GM10266 (cell line): Measurements from ENCODE around the gene CLEC12A.
"Not testable (repeated sequence)": the region's sequence is repeated elsewhere in the genome, so short reads cannot be mapped to it uniquely, and the experiment has no call there.

ENCODE experiments used
- DNase-seq: peaks from one replicate; pipeline ENCODE4 v3.0.0; 2012; ENCODE audit errors: extremely low spot score
- TF ChIP-seq, protein P1 (sequence below): IDR thresholded peaks from 2 replicates; pipeline ENCODE4 v1.5.1; 2012; ENCODE audit warnings: mild to moderate bottlenecking, low read depth; ENCODE audit not compliant: control insufficient read depth, insufficient read depth; ENCODE audit errors: missing control alignments

The CLEC12A gene

GRCh38 chr12:9947674-9948073, 23.5 kb upstream of the CLEC12A start:
- TF ChIP-seq, protein P1, sequence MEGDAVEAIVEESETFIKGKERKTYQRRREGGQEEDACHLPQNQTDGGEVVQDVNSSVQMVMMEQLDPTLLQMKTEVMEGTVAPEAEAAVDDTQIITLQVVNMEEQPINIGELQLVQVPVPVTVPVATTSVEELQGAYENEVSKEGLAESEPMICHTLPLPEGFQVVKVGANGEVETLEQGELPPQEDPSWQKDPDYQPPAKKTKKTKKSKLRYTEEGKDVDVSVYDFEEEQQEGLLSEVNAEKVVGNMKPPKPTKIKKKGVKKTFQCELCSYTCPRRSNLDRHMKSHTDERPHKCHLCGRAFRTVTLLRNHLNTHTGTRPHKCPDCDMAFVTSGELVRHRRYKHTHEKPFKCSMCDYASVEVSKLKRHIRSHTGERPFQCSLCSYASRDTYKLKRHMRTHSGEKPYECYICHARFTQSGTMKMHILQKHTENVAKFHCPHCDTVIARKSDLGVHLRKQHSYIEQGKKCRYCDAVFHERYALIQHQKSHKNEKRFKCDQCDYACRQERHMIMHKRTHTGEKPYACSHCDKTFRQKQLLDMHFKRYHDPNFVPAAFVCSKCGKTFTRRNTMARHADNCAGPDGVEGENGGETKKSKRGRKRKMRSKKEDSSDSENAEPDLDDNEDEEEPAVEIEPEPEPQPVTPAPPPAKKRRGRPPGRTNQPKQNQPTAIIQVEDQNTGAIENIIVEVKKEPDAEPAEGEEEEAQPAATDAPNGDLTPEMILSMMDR: no peak
- no peak for DNase-seq

- TF ChIP-seq, protein P1: no peak
- peak; percentile 74 for DNase-seq
Observed at GRCh38 chr12:9948606-9949296, 22.5 kb upstream of the CLEC12A start.

- no peak for DNase-seq
- TF ChIP-seq, protein P1: no peak
Observed at GRCh38 chr12:9951026-9951675, 20.1 kb upstream of the CLEC12A start.

GRCh38 chr12:9952954-9953729, 18.1 kb upstream of the CLEC12A start:
- not testable (repeated sequence) for DNase-seq

DNA sequence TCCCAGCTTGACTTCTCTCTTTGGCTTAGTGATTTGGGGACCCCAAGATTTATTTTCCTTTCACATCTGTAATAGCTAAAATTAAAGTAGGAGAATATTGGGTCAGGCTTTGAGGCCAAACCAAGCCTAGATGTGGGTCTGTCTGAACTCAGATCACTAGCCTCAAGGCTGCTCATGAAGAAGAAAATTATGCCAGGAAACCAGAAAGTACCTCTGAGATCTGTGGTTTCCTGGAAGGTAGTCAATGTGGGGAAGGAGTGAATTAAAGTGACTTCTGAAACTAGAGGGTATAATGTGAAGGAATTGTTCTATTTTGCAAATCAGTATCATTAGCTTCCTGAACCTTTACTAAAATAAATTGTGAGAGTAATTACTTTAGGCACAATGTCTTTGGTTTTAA, 13.4 kb upstream of the CLEC12A start:
- TF ChIP-seq, protein P1: no peak
- no peak for DNase-seq

- no peak for DNase-seq
Observed at GRCh38 chr12:9960590-9960989, 10.6 kb upstream of the CLEC12A start.

GRCh38 chr12:9961106-9961505, 10.1 kb upstream of the CLEC12A start:
- no peak for DNase-seq
- TF ChIP-seq, protein P1: no peak

More at GRCh38 chr12:9960590-9960989, 10.6 kb upstream of the CLEC12A start:
- TF ChIP-seq, protein P1: no peak
